Fibroblast of skin of right quadriceps (primary cell): ENCODE measurements around the gene SDHAF1.
"Not testable (repeated sequence)": the region's sequence is repeated elsewhere in the genome, so short reads cannot be mapped to it uniquely, and the experiment has no call there.

Source experiments
- DNase-seq: peaks from one replicate; pipeline ENCODE4 v3.0.0-alpha.2; 2013

Gene SDHAF1

GRCh38 chr19:35995048-35995993, at the start of gene SDHAF1:
TSS of gene SDHAF1 (plus strand) at chr19:35995188. CDS start at chr19:35995275, 87 bp downstream.
- peak; percentile 87 for DNase-seq

DNA sequence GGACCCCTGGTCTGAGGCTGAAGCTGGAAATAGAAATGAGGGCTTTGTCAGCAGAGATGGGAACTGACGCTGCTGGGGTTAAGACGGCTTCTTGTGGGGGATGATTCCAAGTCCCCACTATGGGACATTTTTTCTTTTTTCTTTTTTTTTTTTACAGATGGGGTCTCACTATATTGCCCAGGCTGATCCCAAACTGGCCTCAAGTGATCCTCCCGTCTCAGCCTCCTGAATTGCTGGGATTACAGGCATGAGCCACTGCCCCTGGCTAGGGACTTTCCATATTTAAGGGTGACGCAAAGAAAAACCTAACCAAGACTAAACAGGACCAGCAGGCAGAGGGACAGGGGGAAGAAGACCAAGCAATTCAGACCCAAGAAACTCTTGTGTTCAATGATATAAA, 48.8 kb upstream of the SDHAF1 start:
- DNase-seq: no peak

DNA sequence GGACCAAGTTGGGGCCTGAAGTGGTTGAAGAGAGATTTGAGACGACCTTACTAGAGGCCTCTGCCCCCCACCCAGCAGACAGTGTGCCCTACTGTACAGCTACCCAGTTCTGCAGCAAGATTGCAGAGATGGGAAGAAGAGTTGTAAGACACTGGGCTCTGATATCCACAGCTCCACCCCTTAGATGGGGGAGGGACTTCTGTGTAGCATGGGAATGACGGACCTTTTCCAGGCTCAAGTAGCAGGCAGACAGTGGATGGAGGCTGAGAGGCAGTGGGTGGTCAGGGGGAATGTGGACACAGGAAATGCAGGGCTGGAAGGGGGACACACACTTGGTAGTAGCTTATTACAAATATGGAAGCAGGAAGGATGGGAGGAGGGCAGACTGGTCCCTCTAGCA, 45.9 kb upstream of the SDHAF1 start:
- DNase-seq: no peak

DNA sequence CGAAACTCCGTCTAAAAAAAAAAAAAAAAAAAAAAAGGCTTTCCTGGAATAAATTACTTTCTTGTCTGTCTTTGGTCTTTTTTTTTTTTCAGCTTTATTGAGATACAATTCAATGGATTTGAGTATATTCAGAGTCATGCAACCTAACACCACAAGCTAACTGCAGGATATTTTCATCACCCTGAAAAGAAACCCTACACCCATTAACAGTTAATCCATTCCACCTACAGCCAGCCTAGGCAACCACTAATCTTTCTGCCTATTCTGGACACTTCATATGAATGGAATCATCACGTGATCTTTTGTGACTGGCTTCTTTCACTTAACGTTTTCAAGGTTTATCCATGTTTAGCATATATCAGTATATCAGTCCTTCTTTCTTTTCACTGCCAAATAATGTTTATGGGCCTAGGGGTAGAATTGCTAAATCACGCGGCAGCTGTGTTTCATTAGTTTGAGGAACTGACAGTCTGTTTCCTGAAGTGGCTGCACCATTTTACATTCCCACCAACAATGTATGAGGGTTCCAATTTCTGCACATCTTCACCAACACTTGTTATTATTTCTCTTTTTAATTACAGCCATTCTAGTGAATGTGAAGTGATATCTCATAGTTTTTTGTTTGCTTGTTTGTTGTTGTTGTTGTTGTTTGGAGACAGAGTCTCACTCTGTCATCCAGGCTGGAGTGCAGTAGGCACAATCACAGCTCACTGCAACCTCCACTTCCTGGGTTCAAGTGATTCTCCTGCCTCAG, 38.9 kb upstream of the SDHAF1 start:
- no peak for DNase-seq

DNA sequence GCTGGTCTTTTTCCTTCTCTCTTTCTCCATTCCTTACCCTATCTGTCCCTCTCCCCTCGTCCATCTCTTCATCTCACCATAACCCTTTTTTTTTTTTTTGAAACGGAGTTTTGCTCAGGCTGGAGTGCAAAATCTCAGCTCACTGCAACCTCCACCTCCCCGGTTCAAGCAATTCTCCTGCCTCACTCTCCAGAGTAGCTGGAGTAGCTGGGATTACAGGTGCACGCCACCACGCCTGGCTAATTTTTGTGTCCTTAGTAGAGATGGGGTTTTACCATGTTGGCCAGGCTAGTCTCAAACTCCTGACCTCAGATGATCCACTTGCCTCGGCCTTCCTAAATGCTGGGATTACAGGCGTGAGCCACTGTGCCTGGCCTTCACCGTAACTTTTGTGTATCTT, 37.6 kb upstream of the SDHAF1 start:
- not testable (repeated sequence) for DNase-seq

GRCh38 chr19:35958660-35959039, 36.3 kb upstream of the SDHAF1 start:
- no peak for DNase-seq

DNA sequence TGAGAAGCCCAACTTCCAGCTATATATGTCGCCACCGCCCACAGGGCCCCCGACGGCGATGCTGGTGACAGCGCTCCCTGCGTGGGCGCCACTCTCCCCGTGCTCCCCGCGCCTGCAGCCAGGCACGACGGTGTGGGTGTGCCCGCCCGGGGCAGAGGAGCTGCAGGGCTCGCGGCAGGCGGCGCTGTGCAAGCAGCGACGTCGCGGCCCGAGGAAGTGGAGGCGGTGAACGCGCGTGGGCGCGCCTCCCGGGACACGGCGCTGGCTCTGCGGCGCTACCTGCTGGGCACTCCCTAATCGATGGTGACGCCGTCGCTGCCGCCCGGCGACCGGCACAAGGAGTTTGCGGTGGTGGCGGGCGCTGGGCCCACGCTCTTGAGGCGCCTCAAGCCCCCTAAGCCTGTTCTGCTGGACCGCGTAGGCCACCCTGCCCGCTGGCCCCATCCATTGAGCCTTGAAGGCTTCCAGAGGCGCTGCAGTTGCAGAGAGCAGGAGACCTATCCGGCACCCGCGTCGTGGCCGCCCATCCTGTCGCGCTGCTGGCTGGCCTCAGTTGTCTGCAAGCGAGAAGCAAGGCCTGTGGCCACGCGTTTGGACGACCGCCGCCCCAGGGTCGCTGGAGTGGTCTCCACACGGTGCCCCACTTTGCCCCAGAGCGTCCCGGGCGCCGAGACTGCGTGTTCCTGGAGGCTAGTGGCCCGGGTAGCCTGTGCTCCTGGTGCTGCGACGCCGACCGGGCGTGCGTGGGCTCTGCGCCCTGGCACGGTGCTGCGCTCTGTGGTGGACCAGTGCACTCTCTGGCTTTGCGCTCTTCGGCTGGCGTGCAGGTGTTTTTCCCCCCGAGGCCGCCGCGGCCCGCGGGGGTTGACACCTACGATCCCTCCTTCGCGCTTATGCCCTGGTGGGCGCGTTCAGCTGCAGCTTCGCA, 35.7 kb upstream of the SDHAF1 start:
- no peak for DNase-seq

- no peak for DNase-seq
Measured at GRCh38 chr19:35959968-35960320, 35.0 kb upstream of the SDHAF1 start.

- no peak for DNase-seq
Measured at GRCh38 chr19:35960432-35960972, 34.5 kb upstream of the SDHAF1 start.

DNA sequence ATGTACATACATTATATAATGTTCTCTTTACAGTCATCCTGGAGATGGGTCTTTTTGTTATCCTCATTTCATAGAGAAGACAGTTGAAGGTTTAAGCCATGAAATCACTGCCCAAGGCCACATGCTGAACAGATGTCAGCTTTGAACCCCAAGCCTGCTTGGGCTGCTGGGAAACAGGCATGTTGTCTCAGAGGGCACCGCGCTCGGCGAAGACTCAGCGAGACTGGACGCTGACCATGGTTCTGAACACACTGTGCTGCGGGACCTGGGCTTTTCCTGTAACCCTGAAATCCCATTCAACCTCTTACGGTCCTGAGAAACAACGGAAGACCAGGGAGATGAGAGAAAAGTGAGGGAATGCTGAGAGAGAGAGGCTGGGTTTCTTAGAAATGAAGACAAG, 31.5 kb upstream of the SDHAF1 start:
- DNase-seq: peak; percentile 49

GRCh38 chr19:35966771-35967170, 28.2 kb upstream of the SDHAF1 start:
- DNase-seq: no peak

GRCh38 chr19:35973487-35973886, 21.5 kb upstream of the SDHAF1 start:
- DNase-seq: no peak

- DNase-seq: no peak
Measured at GRCh38 chr19:35975608-35976214, 19.3 kb upstream of the SDHAF1 start.

GRCh38 chr19:35977446-35978222, 17.4 kb upstream of the SDHAF1 start:
- no peak for DNase-seq

DNA sequence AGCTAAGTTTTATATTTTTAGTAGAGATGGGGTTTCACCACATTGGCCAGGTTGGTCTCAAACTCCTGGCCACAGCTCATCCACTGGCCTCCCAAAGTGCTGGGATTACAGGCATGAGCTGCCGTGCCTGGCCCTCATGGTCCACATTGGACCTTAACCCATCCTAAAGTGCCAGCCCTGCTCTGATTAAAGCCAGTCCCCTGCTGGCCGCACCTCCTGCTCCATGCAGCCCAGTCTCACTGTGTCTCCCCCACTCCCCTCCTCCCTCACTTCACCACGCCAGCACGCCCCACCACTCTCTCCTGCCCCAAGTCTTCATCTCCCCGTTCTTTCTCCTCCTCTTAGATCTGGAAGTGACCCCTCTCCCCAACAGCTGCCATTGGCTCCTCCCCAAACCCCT, 16.7 kb upstream of the SDHAF1 start:
- no peak for DNase-seq

DNA sequence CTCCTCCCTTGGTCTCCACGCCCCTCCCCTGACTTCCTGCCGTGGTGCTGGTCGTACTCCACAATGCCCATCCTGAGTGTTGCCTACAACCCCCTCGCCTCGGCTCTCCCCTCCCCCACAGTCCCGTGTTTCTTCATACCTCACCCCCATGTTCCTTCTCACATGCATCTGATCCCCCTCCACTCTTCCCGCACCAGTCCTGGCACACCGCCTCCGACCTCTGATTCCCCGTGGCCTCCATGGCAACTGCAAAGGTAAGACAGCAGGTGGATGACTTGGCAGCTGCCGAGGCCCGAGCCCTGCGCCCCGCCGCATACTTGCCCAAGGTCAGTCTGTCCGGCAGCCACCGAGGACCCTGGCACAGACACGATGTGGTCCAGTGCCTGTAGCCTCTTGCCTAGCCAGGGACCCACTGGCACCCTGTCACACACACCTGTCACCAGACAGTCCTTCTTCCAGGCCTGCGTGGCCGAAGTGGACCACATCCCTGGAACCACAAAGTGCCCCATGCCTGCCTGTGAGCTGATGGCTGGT, 16.1 kb upstream of the SDHAF1 start:
- no peak for DNase-seq

- DNase-seq: not testable (repeated sequence)
Measured at GRCh38 chr19:35980997-35981396, 14.0 kb upstream of the SDHAF1 start.

- no peak for DNase-seq
Measured at GRCh38 chr19:35983177-35983576, 11.8 kb upstream of the SDHAF1 start.

GRCh38 chr19:35986111-35986510, 8.9 kb upstream of the SDHAF1 start:
- no peak for DNase-seq

- no peak for DNase-seq
Measured at GRCh38 chr19:35986664-35987570, 8.1 kb upstream of the SDHAF1 start.
